Measurements from ENCODE around the gene SLC39A5.

Gene SLC39A5

GRCh38 chr12:56248711-56249110 lies 18.9 kb downstream of the SLC39A5 start:
- Histone ChIP-seq H3K27me3 (replicated peaks; ENCODE audit: control insufficient read depth, insufficient read depth, low read length) (no peaks in the 10 kb centered on the region), H3K4me3 (replicated peaks; ENCODE audit: low read depth, low read length) (no peak overlapping the region), H3K36me3 (ENCODE audit: control insufficient read depth, insufficient read depth, low read length) (peaks cover 49% of the 10 kb centered on the region)
- DNase-seq (ENCODE audit: extremely low read depth, insufficient read length): no peak
- no peak for TF ChIP-seq CTCF (IDR thresholded peaks at IDR 0.05; ENCODE audit: insufficient read depth, low read length, poor library complexity, severe bottlenecking)

- Histone ChIP-seq H3K27me3 (replicated peaks; ENCODE audit: control insufficient read depth, insufficient read depth, low read length) (no peaks in the 10 kb centered on the region), H3K4me3 (replicated peaks; ENCODE audit: low read depth, low read length) (no peak overlapping the region), H3K36me3 (ENCODE audit: control insufficient read depth, insufficient read depth, low read length) (peaks cover 47% of the 10 kb centered on the region)
- TF ChIP-seq CTCF (IDR thresholded peaks at IDR 0.05; ENCODE audit: insufficient read depth, low read length, poor library complexity, severe bottlenecking): no peak
- no peak for DNase-seq (ENCODE audit: extremely low read depth, insufficient read length)
Measured at GRCh38 chr12:56252649-56253048, 22.8 kb downstream of the SLC39A5 start.

- H3K36me3 ChIP-seq (ENCODE audit: control insufficient read depth, insufficient read depth, low read length): peaks cover 43% of the 10 kb centered on the region
- no peaks in the 10 kb centered on the region for H3K27me3 ChIP-seq (replicated peaks; ENCODE audit: control insufficient read depth, insufficient read depth, low read length)
- DNase-seq (ENCODE audit: extremely low read depth, insufficient read length): no peak
- TF ChIP-seq CTCF (IDR thresholded peaks at IDR 0.05; ENCODE audit: insufficient read depth, low read length, poor library complexity, severe bottlenecking): no peak
- H3K4me3 ChIP-seq (replicated peaks; ENCODE audit: low read depth, low read length): no peak overlapping the region
Measured at GRCh38 chr12:56253091-56253490, 23.2 kb downstream of the SLC39A5 start.

- Histone ChIP-seq H3K36me3 (ENCODE audit: control insufficient read depth, insufficient read depth, low read length) (peaks cover 34% of the 10 kb centered on the region), H3K27me3 (replicated peaks; ENCODE audit: control insufficient read depth, insufficient read depth, low read length) (no peaks in the 10 kb centered on the region), H3K4me3 (replicated peaks; ENCODE audit: low read depth, low read length) (no peak overlapping the region)
- TF ChIP-seq CTCF (IDR thresholded peaks at IDR 0.05; ENCODE audit: insufficient read depth, low read length, poor library complexity, severe bottlenecking): no peak
- DNase-seq (ENCODE audit: extremely low read depth, insufficient read length): no peak
Measured at GRCh38 chr12:56255671-56256070, 25.8 kb downstream of the SLC39A5 start.

GRCh38 chr12:56256326-56256960 lies 26.6 kb downstream of the SLC39A5 start:
- no peak for TF ChIP-seq CTCF (IDR thresholded peaks at IDR 0.05; ENCODE audit: insufficient read depth, low read length, poor library complexity, severe bottlenecking)
- no peak for DNase-seq (ENCODE audit: extremely low read depth, insufficient read length)
- no peaks in the 10 kb centered on the region for H3K27me3 ChIP-seq (replicated peaks; ENCODE audit: control insufficient read depth, insufficient read depth, low read length)
- H3K4me3 ChIP-seq (replicated peaks; ENCODE audit: low read depth, low read length): no peak overlapping the region
- H3K36me3 ChIP-seq (ENCODE audit: control insufficient read depth, insufficient read depth, low read length): peaks cover 34% of the 10 kb centered on the region

GRCh38 chr12:56257071-56257470 lies 27.2 kb downstream of the SLC39A5 start:
- DNase-seq (ENCODE audit: extremely low read depth, insufficient read length): no peak
- peaks cover 31% of the 10 kb centered on the region for H3K36me3 ChIP-seq (ENCODE audit: control insufficient read depth, insufficient read depth, low read length)
- no peaks in the 10 kb centered on the region for H3K27me3 ChIP-seq (replicated peaks; ENCODE audit: control insufficient read depth, insufficient read depth, low read length)
- no peak for TF ChIP-seq CTCF (IDR thresholded peaks at IDR 0.05; ENCODE audit: insufficient read depth, low read length, poor library complexity, severe bottlenecking)
- peak overlapping the region; percentile 84 for H3K4me3 ChIP-seq (replicated peaks; ENCODE audit: low read depth, low read length)

Measured in GM06990 (cell line).